ENCODE data around the gene SF3A1. TPM values are rescaled to one million over a fixed set of nuclear protein-coding genes. Genes with fewer than 3 reads are reported as not detected.

Gene SF3A1
- total RNA-seq, 4 donors from 2014 or later: 29.1 to 94.2 (median 63.3) TPM

DNA sequence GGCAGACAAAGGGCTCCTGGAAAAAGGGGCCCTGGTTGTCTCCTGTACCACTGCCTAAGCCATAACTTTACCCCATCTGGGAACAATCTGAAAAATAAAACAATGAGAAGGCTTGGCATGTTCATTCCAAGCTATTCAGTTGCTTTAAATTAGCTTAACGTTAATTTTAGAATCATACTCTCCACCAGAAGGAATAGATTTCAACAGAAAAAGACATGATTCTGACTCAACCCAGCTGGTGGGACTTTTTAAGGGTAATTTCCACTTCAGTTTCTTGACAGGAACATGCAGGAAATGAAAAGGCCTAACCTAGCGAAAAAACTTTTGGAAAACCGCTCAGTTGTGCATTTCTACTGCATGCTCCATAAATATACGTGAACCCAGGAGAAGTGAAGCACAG is 7.9 kb downstream of the SF3A1 start:
- TF ChIP-seq, protein P1, sequence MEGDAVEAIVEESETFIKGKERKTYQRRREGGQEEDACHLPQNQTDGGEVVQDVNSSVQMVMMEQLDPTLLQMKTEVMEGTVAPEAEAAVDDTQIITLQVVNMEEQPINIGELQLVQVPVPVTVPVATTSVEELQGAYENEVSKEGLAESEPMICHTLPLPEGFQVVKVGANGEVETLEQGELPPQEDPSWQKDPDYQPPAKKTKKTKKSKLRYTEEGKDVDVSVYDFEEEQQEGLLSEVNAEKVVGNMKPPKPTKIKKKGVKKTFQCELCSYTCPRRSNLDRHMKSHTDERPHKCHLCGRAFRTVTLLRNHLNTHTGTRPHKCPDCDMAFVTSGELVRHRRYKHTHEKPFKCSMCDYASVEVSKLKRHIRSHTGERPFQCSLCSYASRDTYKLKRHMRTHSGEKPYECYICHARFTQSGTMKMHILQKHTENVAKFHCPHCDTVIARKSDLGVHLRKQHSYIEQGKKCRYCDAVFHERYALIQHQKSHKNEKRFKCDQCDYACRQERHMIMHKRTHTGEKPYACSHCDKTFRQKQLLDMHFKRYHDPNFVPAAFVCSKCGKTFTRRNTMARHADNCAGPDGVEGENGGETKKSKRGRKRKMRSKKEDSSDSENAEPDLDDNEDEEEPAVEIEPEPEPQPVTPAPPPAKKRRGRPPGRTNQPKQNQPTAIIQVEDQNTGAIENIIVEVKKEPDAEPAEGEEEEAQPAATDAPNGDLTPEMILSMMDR (IDR thresholded peaks at IDR 0.05): no peak
- no peak for TF ChIP-seq POLR2A (IDR thresholded peaks at IDR 0.05)
- peaks cover 7 to 34% (median 8%) of the 10 kb centered on the region in 3 donors for H3K4me1 ChIP-seq
- H3K4me3 ChIP-seq: no peak overlapping the region
- H3K27me3 ChIP-seq: no peaks in the 10 kb centered on the region
- peaks cover 44 to 98% (median 61%) of the 10 kb centered on the region in 3 donors for H3K36me3 ChIP-seq
- no peak overlapping the region for H3K27ac ChIP-seq
- no peak for DNase-seq
- WGBS, 2 donors: 53 to 76% methylated on average over 4 of the region's 4 CpGs
- intact Hi-C loops (cut with DNase I): no loop called here
- no peaks in the 10 kb centered on the region for H3K9me3 ChIP-seq

DNA sequence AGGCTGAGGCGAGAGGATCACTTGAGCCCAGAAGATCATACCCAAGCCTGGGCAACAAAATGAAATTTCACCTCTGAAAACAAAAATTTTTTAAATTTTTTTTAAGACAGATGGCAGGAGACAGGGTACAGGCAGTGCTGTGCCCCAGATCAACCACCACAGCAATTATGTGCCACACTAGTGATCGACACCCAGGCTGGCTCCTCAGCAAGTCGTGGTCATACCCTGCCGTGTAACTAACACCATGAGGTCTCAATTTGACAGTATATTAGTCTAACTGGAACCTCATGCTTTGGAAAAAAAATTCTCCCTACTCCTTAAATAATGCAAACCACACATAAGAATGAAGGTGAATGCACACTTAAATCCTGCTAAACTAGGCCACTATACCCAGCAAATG is 8.3 kb downstream of the SF3A1 start:
- no peaks in the 10 kb centered on the region for H3K27me3 ChIP-seq
- H3K36me3 ChIP-seq: peaks cover 47 to 98% (median 65%) of the 10 kb centered on the region in 3 donors
- WGBS, 2 donors: 72 to 74% methylated on average over 4 of the region's 4 CpGs
- TF ChIP-seq, protein P1 (IDR thresholded peaks at IDR 0.05): no peak
- no peak for TF ChIP-seq POLR2A (IDR thresholded peaks at IDR 0.05)
- no peaks in the 10 kb centered on the region for H3K9me3 ChIP-seq
- no peak overlapping the region for H3K4me3 ChIP-seq
- peaks cover 7 to 31% (median 8%) of the 10 kb centered on the region in 3 donors for H3K4me1 ChIP-seq
- no peak for DNase-seq
- intact Hi-C loops (cut with DNase I): no loop called here
- H3K27ac ChIP-seq: no peak overlapping the region

DNA sequence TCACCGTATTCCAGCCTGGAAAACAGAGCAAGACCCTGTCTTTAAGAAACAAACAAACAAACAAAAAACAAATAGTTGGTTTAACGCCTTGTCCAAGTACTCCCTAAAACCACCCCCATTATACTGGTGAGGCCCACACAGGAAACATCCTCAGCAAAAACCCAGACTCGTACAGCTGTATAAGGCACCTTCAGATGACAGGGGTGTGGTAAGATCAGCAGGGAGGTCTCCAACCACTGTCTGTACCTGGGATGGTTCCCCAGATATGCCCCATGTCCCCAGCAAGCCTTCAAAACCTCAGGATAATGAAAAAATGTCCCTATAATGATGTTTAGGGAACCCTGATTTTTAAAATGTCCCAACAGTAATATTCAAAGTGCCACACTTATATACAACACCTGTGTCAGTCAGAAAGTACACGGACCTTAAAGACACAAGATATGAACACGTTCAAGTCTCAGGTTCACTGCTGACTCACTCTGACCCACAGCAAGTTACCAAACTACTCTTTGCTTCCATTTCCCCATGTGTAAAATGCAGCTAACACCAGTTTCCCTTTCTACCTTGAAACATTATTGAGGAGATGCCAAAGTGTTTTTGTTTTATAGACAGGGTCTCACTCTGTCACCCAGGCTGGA is 9.3 kb downstream of the SF3A1 start:
- WGBS, 2 donors: 58 to 66% methylated on average over 5 of the region's 5 CpGs
- H3K36me3 ChIP-seq: peaks cover 46 to 100% (median 69%) of the 10 kb centered on the region in 3 donors
- H3K4me1 ChIP-seq: peaks cover 7 to 31% (median 8%) of the 10 kb centered on the region in 3 donors
- no peaks in the 10 kb centered on the region for H3K9me3 ChIP-seq
- intact Hi-C loops (cut with DNase I): no loop called here
- no peak overlapping the region for H3K27ac ChIP-seq
- DNase-seq: no peak
- H3K27me3 ChIP-seq: no peaks in the 10 kb centered on the region
- no peak overlapping the region for H3K4me3 ChIP-seq
- TF ChIP-seq POLR2A (IDR thresholded peaks at IDR 0.05): no peak
- TF ChIP-seq, protein P1 (IDR thresholded peaks at IDR 0.05): no peak

- Histone ChIP-seq H3K27ac (no peak overlapping the region), H3K36me3 (peaks cover 63 to 100% (median 81%) of the 10 kb centered on the region in 3 donors), H3K27me3 (no peaks in the 10 kb centered on the region), H3K9me3 (no peaks in the 10 kb centered on the region), H3K4me1 (peaks cover 3 to 19% (median 7%) of the 10 kb centered on the region in 3 donors), H3K4me3 (no peak overlapping the region)
- intact Hi-C loops (cut with DNase I): no loop called here
- DNase-seq: no peak
- TF ChIP-seq, protein P1 (IDR thresholded peaks at IDR 0.05): no peak
- TF ChIP-seq POLR2A (IDR thresholded peaks at IDR 0.05): no peak
- WGBS, 2 donors: 87 to 93% methylated on average over 7 to 13 of the region's 13 CpGs
Measured at GRCh38 chr22:30344447-30345200, 12.1 kb downstream of the SF3A1 start.

All from esophagus squamous epithelium (tissue), 5 donors.